ENCODE data around the gene DUOXA2.

Gene DUOXA2

GRCh38 chr15:45151998-45152828 is 38.1 kb downstream of the DUOXA2 start:
- no peaks in the 10 kb centered on the region for H3K4me1 Mint-ChIP-seq
- H3K9me3 Mint-ChIP-seq = no peaks in the 10 kb centered on the region
- no peak overlapping the region for H3K4me3 Mint-ChIP-seq
- no peaks in the 10 kb centered on the region for H3K36me3 Mint-ChIP-seq
- H3K27me3 Mint-ChIP-seq = no peaks in the 10 kb centered on the region
- no peak overlapping the region for H3K27ac Mint-ChIP-seq

- Mint-ChIP-seq H3K9me3 (no peaks in the 10 kb centered on the region), H3K4me1 (peaks cover 3% of the 10 kb centered on the region), H3K27ac (no peak overlapping the region), H3K4me3 (no peak overlapping the region), H3K27me3 (no peaks in the 10 kb centered on the region), H3K36me3 (peaks cover 1% of the 10 kb centered on the region)
Measured at GRCh38 chr15:45155739-45156138, 41.6 kb downstream of the DUOXA2 start.

DNA sequence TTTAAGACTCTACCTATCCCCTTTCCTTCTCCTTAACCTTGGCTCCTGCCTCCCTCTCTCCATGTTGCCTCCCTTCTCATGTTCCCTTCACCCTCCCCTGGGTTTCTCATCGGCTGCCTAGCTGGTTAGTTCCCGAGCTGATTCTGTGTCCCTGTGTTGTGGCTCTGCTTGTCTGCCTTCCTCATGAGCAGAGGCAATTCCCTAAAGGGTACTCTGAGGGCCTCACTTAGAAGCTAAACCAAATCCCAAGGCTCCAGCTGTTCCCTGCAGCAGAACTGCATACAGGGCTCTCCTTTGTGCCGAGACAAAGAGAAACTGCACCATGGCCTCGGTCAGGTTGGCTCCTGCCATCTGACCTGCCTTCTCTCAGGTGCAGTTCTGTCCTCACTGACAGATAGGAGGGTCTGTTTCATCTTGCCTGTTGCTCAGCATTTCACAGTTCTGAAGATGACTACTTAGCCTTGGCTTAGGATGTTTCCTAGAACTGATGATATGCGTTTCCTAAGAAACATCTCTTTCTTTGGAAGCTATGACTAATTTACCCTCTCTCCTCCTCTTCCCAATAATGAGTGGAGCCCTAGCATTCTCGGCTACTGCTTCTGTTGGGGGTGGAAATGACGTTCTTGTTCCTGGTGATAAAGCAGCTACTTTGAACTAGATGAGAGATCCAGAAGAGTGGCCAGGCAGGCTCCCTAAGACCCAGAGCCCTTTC is 42.8 kb downstream of the DUOXA2 start:
- no peak overlapping the region for H3K27ac Mint-ChIP-seq
- H3K27me3 Mint-ChIP-seq = no peaks in the 10 kb centered on the region

DNA sequence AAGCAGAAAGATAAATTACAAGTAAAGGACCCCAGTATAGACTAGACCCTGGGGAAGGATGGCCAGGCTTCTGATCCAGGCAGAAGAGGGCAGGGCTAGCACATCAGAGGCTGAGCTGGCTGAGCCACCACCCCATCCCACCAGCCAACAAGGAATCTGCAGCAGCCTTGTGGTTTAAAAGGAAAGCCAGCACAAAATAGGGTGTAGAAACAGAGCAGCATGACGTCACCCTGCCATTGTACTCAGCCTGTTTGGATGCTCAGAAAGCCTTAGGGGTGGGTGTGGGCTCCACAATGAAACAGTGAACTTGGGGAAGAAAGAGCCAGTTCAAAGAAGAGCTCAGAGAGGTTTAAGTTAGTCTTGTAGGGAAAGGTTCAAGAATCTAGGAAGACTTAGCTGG is 43.8 kb downstream of the DUOXA2 start:
- Mint-ChIP-seq H3K27me3 (no peaks in the 10 kb centered on the region), H3K36me3 (peaks cover 1% of the 10 kb centered on the region), H3K4me1 (peaks cover 4% of the 10 kb centered on the region), H3K27ac (no peak overlapping the region), H3K9me3 (no peaks in the 10 kb centered on the region), H3K4me3 (no peak overlapping the region)

More for the DNA sequence above, 42.8 kb downstream of the DUOXA2 start:
- peaks cover 3% of the 10 kb centered on the region for H3K4me1 Mint-ChIP-seq
- no peak overlapping the region for H3K4me3 Mint-ChIP-seq
- H3K9me3 Mint-ChIP-seq = no peaks in the 10 kb centered on the region
- peaks cover 1% of the 10 kb centered on the region for H3K36me3 Mint-ChIP-seq

DNA sequence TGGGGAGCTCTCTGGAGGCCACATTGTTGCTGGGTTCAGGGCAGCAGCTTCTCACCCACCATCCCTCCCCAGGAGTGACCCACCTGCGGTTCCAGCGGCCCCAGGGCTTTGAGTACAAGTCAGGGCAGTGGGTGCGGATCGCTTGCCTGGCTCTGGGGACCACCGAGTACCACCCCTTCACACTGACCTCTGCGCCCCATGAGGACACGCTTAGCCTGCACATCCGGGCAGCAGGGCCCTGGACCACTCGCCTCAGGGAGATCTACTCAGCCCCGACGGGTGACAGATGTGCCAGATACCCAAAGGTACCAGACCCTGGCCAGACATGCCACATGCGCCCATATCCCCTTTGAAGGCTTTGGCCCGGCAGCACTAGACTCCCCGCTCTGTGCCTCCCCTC is 47.5 kb downstream of the DUOXA2 start:
- Mint-ChIP-seq H3K9me3 (no peaks in the 10 kb centered on the region), H3K4me1 (peaks cover 21% of the 10 kb centered on the region), H3K27me3 (no peaks in the 10 kb centered on the region), H3K4me3 (no peak overlapping the region), H3K27ac (no peak overlapping the region), H3K36me3 (peaks cover 1% of the 10 kb centered on the region)

- Mint-ChIP-seq H3K9me3 (no peaks in the 10 kb centered on the region), H3K27ac (no peak overlapping the region), H3K27me3 (no peaks in the 10 kb centered on the region), H3K4me1 (peaks cover 21% of the 10 kb centered on the region), H3K36me3 (peaks cover 1% of the 10 kb centered on the region), H3K4me3 (no peak overlapping the region)
Measured at GRCh38 chr15:45162771-45163507, 48.8 kb downstream of the DUOXA2 start.

GRCh38 chr15:45163508-45163856 is 49.4 kb downstream of the DUOXA2 start:
- Mint-ChIP-seq H3K36me3 (peaks cover 1% of the 10 kb centered on the region), H3K4me3 (no peak overlapping the region), H3K9me3 (no peaks in the 10 kb centered on the region), H3K27ac (no peak overlapping the region), H3K27me3 (no peaks in the 10 kb centered on the region), H3K4me1 (peaks cover 21% of the 10 kb centered on the region)

- no peaks in the 10 kb centered on the region for H3K36me3 Mint-ChIP-seq
- no peaks in the 10 kb centered on the region for H3K27me3 Mint-ChIP-seq
- H3K27ac Mint-ChIP-seq = no peak overlapping the region
- H3K9me3 Mint-ChIP-seq = no peaks in the 10 kb centered on the region
- H3K4me3 Mint-ChIP-seq = peak overlapping the region; percentile 52
- H3K4me1 Mint-ChIP-seq = peaks cover 18% of the 10 kb centered on the region
Measured at GRCh38 chr15:45164914-45165313, 50.8 kb downstream of the DUOXA2 start.

GRCh38 chr15:45165536-45165935 is 51.4 kb downstream of the DUOXA2 start:
- no peaks in the 10 kb centered on the region for H3K36me3 Mint-ChIP-seq
- peaks cover 18% of the 10 kb centered on the region for H3K4me1 Mint-ChIP-seq
- H3K27me3 Mint-ChIP-seq = no peaks in the 10 kb centered on the region
- no peaks in the 10 kb centered on the region for H3K9me3 Mint-ChIP-seq
- peak overlapping the region; percentile 65 for H3K27ac Mint-ChIP-seq
- H3K4me3 Mint-ChIP-seq = peak overlapping the region; percentile 52

- Mint-ChIP-seq H3K4me3 (peak overlapping the region; percentile 64), H3K4me1 (peaks cover 18% of the 10 kb centered on the region), H3K36me3 (no peaks in the 10 kb centered on the region), H3K27me3 (no peaks in the 10 kb centered on the region), H3K27ac (peak overlapping the region; percentile 84), H3K9me3 (no peaks in the 10 kb centered on the region)
Measured at GRCh38 chr15:45166834-45167630, 52.9 kb downstream of the DUOXA2 start.

GRCh38 chr15:45167631-45168205 is 53.6 kb downstream of the DUOXA2 start:
- H3K4me1 Mint-ChIP-seq = peaks cover 18% of the 10 kb centered on the region

More at GRCh38 chr15:45167631-45168205, 53.6 kb downstream of the DUOXA2 start:
- Mint-ChIP-seq H3K36me3 (no peaks in the 10 kb centered on the region), H3K9me3 (no peaks in the 10 kb centered on the region), H3K27me3 (no peaks in the 10 kb centered on the region), H3K4me3 (peak overlapping the region; percentile 64), H3K27ac (peak overlapping the region; percentile 84)

All from activated naive CD4-positive, alpha-beta T cell treated with anti-CD3 and anti-CD28 coated beads, Interleukin-2, amount 50 U/mL, for 24 hours (primary cell).